HG03108 (cell line): ENCODE data around the gene NOP53.
"Not testable (repeated sequence)": the region's sequence is repeated elsewhere in the genome, so short reads cannot be mapped to it uniquely, and the experiment has no call there.

Experiments used
- ATAC-seq: cut with Tn5 transposase; IDR thresholded peaks from one replicate; pipeline ENCODE4 v1.9.1; 2021; ENCODE audit warnings: moderate library complexity; ENCODE audit not compliant: unreplicated experiment

NOP53 gene

GRCh38 chr19:47716270-47716937 is 28.9 kb upstream of the NOP53 start:
- no peak for ATAC-seq

GRCh38 chr19:47718415-47719046 is 26.8 kb upstream of the NOP53 start:
- not testable (repeated sequence) for ATAC-seq

- ATAC-seq = no peak
Measured at GRCh38 chr19:47719047-47719859, 26.1 kb upstream of the NOP53 start.

- no peak for ATAC-seq
Measured at GRCh38 chr19:47720669-47721422, 24.5 kb upstream of the NOP53 start.

- ATAC-seq = no peak
Measured at GRCh38 chr19:47723581-47723940, 21.8 kb upstream of the NOP53 start.

GRCh38 chr19:47725759-47726401 is 19.5 kb upstream of the NOP53 start:
- ATAC-seq = no peak

- no peak for ATAC-seq
Measured at GRCh38 chr19:47726467-47726866, 18.9 kb upstream of the NOP53 start.

GRCh38 chr19:47728295-47728694 is 17.1 kb upstream of the NOP53 start:
- ATAC-seq = not testable (repeated sequence)

- ATAC-seq = no peak
Measured at GRCh38 chr19:47729468-47729798, 15.9 kb upstream of the NOP53 start.

GRCh38 chr19:47729799-47730520 is 15.4 kb upstream of the NOP53 start:
- ATAC-seq = no peak

GRCh38 chr19:47730521-47730889 is 14.8 kb upstream of the NOP53 start:
- ATAC-seq = no peak

- ATAC-seq = no peak
Measured at GRCh38 chr19:47730910-47731309, 14.4 kb upstream of the NOP53 start.

GRCh38 chr19:47735131-47735530 is 10.2 kb upstream of the NOP53 start:
- no peak for ATAC-seq

GRCh38 chr19:47740866-47741519 is 4.4 kb upstream of the NOP53 start:
- no peak for ATAC-seq

- ATAC-seq = no peak
Measured at GRCh38 chr19:47741544-47742140, 3.7 kb upstream of the NOP53 start.

- ATAC-seq = no peak
Measured at GRCh38 chr19:47742634-47743033, 2.7 kb upstream of the NOP53 start.

GRCh38 chr19:47746129-47746528 is 783 bp downstream of the NOP53 start:
- ATAC-seq = not testable (repeated sequence)

- ATAC-seq = no peak
Measured at GRCh38 chr19:47749326-47749725, 4.0 kb downstream of the NOP53 start.

GRCh38 chr19:47750752-47751151 is 5.4 kb downstream of the NOP53 start:
- no peak for ATAC-seq
